Measurements from ENCODE around the gene ORAI3.

Gene ORAI3

DNA sequence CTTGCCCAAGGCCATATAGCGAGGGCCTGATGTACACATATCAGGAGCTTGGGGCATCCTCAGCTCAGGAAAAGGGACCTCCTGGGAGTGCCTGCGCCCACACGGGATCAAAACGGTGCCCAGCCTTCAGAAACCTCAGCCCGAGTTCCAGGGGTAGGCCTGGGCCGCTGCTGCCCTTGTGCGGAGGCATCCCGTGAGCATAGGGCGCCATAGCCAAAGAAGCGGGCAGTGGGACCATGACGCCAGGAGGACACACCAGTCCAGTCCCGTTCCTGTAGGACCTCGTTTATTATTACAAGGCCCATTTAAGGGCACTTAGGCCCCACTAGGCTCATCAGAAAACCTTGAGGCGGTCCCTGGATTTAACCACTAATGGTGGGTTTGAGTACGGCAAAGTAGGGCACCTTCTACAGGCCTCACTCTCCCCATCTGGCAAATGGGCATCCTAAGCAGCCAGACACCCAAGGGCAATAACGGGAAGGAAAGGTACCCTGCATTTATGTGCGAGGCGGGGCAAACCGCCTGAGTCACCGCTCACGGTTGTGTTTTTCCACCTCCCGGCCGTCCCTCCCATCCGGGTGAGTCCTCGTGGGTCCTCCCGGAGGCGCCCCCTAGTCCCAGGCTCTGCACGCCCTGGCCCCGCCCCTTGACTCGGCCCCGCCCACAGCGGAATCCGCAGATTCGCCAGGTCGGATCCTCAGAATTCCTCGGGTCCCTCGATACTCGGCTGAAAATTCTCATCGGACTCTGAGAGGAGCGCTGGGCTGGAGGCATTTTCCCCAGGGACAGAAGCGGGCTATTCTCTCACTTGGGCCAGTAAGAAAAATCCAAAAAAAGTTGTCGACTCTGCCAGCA is 8.0 kb downstream of the ORAI3 start:
- ChIA-PET POLR2A (interaction anchor here (0.6 to 0.9 kb wide), 2 partner anchors 8 to 15 kb away, joined by 3 read pairs; partner anchors contain the start of gene ORAI3), CTCF (interaction anchor here (0.6 to 5.3 kb wide), 5 partner anchors 13 to 77 kb away, joined by 3 to 74 read pairs (median 5); no protein-coding TSS in a partner anchor)
- Histone ChIP-seq H3K4me1 (ENCODE audit: control insufficient read depth, insufficient read depth, low read length) (peaks cover 2% of the 10 kb centered on the region; the same call in 1 of the 2 replicates), H3K36me3 (ENCODE audit: control insufficient read depth in 2 of 2, insufficient read depth in 1 of 2, low read length in 2 of 2) (peaks cover 28 to 34% of the 10 kb centered on the region in 2 experiments), H3K4me3 (ENCODE audit: low read depth, low read length) (peak overlapping the region; percentile 90), H3K27ac (ENCODE audit: extremely low read depth, low read depth, low read length) (peak overlapping the region; percentile 96), H3K9me3 (ENCODE audit: control insufficient read depth, insufficient read depth, low read depth, low read length) (no peaks in the 10 kb centered on the region)
- TF ChIP-seq ZBTB20 (tag by site-specific recombination; IDR thresholded peaks at IDR 0.05) (peak; percentile 66), EGR2 (tag by site-specific recombination; IDR thresholded peaks at IDR 0.05; ENCODE audit: low read depth) (peak; percentile 48; the same call in 1 of the 2 replicates), TRIM28 (IDR thresholded peaks at IDR 0.05; ENCODE audit: borderline replicate concordance, low read length) (0 out of 2 replicates have a peak, but pooled peaks have one; percentile 3), ZNF548 (tag by site-specific recombination; IDR thresholded peaks at IDR 0.05) (0 out of 2 replicates have a peak, but pooled peaks have one; percentile 38), ZNF366 (tag by site-specific recombination; conservative IDR thresholded peaks at IDR 0.05) (no peak), ZNF335 (tag by site-specific recombination; conservative IDR thresholded peaks at IDR 0.05) (peak; percentile 96), ZSCAN4 (tag by site-specific recombination; IDR thresholded peaks at IDR 0.05) (peak; percentile 16; the same call in 1 of the 2 replicates), ZNF133 (tag by site-specific recombination; IDR thresholded peaks at IDR 0.05) (no peak), HOXA7 (CRISPR knock-in tag; IDR thresholded peaks at IDR 0.05; ENCODE audit: borderline replicate concordance) (no peak), ZNF747 (tag by site-specific recombination; IDR thresholded peaks at IDR 0.05) (no peak), IKZF3 (tag by site-specific recombination; IDR thresholded peaks at IDR 0.05) (peak; percentile 44), ZNF341 (tag by site-specific recombination; IDR thresholded peaks at IDR 0.05; ENCODE audit: low read depth) (no peak), ZBTB17 (tag by site-specific recombination; IDR thresholded peaks at IDR 0.05) (0 out of 2 replicates have a peak, but pooled peaks have one; percentile 96), ZNF174 (tag by site-specific recombination; IDR thresholded peaks at IDR 0.05) (no peak), PATZ1 (tag by site-specific recombination; IDR thresholded peaks at IDR 0.05) (peak; percentile 10; the same call in 1 of the 2 replicates), ZNF488 (tag by site-specific recombination; IDR thresholded peaks at IDR 0.05) (no peak), ZNF114 (tag by site-specific recombination; IDR thresholded peaks at IDR 0.05) (no peak), ZXDB (tag by site-specific recombination; IDR thresholded peaks at IDR 0.05) (peak; percentile 23; the same call in 1 of the 2 replicates), KLF7 (tag by site-specific recombination; IDR thresholded peaks at IDR 0.05; ENCODE audit: borderline replicate concordance) (0 out of 2 replicates have a peak, but pooled peaks have one; percentile 30), ZNF140 (tag by site-specific recombination; IDR thresholded peaks at IDR 0.05) (no peak)
- TF ChIP-seq, protein P1, sequence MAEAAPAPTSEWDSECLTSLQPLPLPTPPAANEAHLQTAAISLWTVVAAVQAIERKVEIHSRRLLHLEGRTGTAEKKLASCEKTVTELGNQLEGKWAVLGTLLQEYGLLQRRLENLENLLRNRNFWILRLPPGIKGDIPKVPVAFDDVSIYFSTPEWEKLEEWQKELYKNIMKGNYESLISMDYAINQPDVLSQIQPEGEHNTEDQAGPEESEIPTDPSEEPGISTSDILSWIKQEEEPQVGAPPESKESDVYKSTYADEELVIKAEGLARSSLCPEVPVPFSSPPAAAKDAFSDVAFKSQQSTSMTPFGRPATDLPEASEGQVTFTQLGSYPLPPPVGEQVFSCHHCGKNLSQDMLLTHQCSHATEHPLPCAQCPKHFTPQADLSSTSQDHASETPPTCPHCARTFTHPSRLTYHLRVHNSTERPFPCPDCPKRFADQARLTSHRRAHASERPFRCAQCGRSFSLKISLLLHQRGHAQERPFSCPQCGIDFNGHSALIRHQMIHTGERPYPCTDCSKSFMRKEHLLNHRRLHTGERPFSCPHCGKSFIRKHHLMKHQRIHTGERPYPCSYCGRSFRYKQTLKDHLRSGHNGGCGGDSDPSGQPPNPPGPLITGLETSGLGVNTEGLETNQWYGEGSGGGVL (tag by site-specific recombination; IDR thresholded peaks at IDR 0.05): peak; percentile 10; the same call in 1 of the 2 replicates
- TF ChIP-seq, protein P2, sequence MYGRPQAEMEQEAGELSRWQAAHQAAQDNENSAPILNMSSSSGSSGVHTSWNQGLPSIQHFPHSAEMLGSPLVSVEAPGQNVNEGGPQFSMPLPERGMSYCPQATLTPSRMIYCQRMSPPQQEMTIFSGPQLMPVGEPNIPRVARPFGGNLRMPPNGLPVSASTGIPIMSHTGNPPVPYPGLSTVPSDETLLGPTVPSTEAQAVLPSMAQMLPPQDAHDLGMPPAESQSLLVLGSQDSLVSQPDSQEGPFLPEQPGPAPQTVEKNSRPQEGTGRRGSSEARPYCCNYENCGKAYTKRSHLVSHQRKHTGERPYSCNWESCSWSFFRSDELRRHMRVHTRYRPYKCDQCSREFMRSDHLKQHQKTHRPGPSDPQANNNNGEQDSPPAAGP (tag by site-specific recombination; IDR thresholded peaks at IDR 0.05): peak; percentile 73; the same call in 1 of the 2 replicates
- TF ChIP-seq, protein P3, sequence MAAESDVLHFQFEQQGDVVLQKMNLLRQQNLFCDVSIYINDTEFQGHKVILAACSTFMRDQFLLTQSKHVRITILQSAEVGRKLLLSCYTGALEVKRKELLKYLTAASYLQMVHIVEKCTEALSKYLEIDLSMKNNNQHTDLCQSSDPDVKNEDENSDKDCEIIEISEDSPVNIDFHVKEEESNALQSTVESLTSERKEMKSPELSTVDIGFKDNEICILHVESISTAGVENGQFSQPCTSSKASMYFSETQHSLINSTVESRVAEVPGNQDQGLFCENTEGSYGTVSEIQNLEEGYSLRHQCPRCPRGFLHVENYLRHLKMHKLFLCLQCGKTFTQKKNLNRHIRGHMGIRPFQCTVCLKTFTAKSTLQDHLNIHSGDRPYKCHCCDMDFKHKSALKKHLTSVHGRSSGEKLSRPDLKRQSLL (tag by site-specific recombination; IDR thresholded peaks at IDR 0.05): no peak
- TF ChIP-seq, protein P4, sequence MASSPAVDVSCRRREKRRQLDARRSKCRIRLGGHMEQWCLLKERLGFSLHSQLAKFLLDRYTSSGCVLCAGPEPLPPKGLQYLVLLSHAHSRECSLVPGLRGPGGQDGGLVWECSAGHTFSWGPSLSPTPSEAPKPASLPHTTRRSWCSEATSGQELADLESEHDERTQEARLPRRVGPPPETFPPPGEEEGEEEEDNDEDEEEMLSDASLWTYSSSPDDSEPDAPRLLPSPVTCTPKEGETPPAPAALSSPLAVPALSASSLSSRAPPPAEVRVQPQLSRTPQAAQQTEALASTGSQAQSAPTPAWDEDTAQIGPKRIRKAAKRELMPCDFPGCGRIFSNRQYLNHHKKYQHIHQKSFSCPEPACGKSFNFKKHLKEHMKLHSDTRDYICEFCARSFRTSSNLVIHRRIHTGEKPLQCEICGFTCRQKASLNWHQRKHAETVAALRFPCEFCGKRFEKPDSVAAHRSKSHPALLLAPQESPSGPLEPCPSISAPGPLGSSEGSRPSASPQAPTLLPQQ (tag by site-specific recombination; IDR thresholded peaks at IDR 0.05): peak; percentile 57; the same call in 1 of the 2 replicates
